T-cell (primary cell): ENCODE measurements around the gene GTF2F1. TPM values are rescaled to one million over a fixed set of nuclear protein-coding genes. Genes with fewer than 3 reads are reported as not detected.

Experiments used
- ATAC-seq, 4 experiments: fragments of 200-7000 bp in 3 of 4; fragments of 150-1000 bp in 1 of 4; cut with Tn5 transposase; replicated peaks in 1 of 4; 1 replicate in 3 of 4; 2 replicates in 1 of 4; pipeline ENCODE4 v1.10.0; 2021; ENCODE audit warnings: moderate library complexity in 3 of 4, mild to moderate bottlenecking in 2 of 4, moderate number of reproducible peaks in 1 of 4
- CTCF ChIA-PET, 2 donors: fragments of 300-600 bp; sonication (Branson Sonifier 250); formaldehyde crosslinking; loops; one replicate each; lab custom pipeline; 2022; ENCODE audit warnings: antibody characterized with exemption in 2 of 2; lab: Charles Lee
- POLR2A ChIA-PET, 2 donors: fragments of 300-600 bp; sonication (Branson Sonifier 250); formaldehyde crosslinking; loops; one replicate each; lab custom pipeline; 2022; ENCODE audit warnings: antibody characterized with exemption in 2 of 2; lab: Charles Lee
- DNase-seq, 35 experiments: peaks; one replicate each; pipeline versions ENCODE4 v3.0.0 to v3.0.0-alpha.2; 2013 to 2023
- H3K27ac ChIP-seq: one replicate; pipeline ENCODE4 v1.5.1; 2013; ENCODE audit warnings: low read length
- H3K27me3 ChIP-seq, 2 experiments: replicated peaks in 1 of 2; 1 replicate in 1 of 2; 2 replicates in 1 of 2; pipeline versions ENCODE4 v1.6.1 to v1.7.0; 2013; ENCODE audit warnings: low read length in 1 of 2, mixed read lengths in 1 of 2; ENCODE audit not compliant: control insufficient read depth in 2 of 2, insufficient read depth in 2 of 2; ENCODE audit errors: extremely low read depth in 1 of 2
- H3K36me3 ChIP-seq, 2 donors: 1 replicate in 1 of 2; 2 replicates in 1 of 2; pipeline versions ENCODE4 v1.6.1 to v1.7.0; 2013; ENCODE audit warnings: low read length in 1 of 2; ENCODE audit not compliant: control insufficient read depth in 2 of 2, insufficient read depth in 1 of 2; ENCODE audit errors: extremely low read depth in 1 of 2
- H3K4me1 ChIP-seq, 2 experiments: 1 replicate in 1 of 2; 2 replicates in 1 of 2; pipeline versions ENCODE4 v1.6.1 to v1.7.0; 2013; ENCODE audit warnings: low read length in 2 of 2, mixed read lengths in 1 of 2; ENCODE audit not compliant: insufficient read depth in 2 of 2, control insufficient read depth in 1 of 2; ENCODE audit errors: extremely low read depth in 1 of 2
- H3K4me3 ChIP-seq, 2 donors: 1 replicate in 1 of 2; 2 replicates in 1 of 2; pipeline versions ENCODE4 v1.5.1 to v1.7.0; 2013; ENCODE audit warnings: mild to moderate bottlenecking in 2 of 2, low read length in 1 of 2, moderate library complexity in 1 of 2; ENCODE audit not compliant: control insufficient read depth in 1 of 2; ENCODE audit errors: extremely low read depth in 1 of 2
- H3K9me3 ChIP-seq: 2 replicates; pipeline ENCODE4 v1.7.0; 2013
- H3K27ac Mint-ChIP-seq, 2 donors: one replicate each; pipeline ENCODE4 v1.8.0; 2020 to 2021; ENCODE audit warnings: mild to moderate bottlenecking in 2 of 2, mixed read lengths in 2 of 2
- H3K27me3 Mint-ChIP-seq, 2 donors: one replicate each; pipeline ENCODE4 v1.8.0; 2021 to 2022; ENCODE audit warnings: mixed read lengths in 2 of 2
- H3K36me3 Mint-ChIP-seq: one replicate; pipeline ENCODE4 v1.8.0; 2021; ENCODE audit warnings: mixed read lengths
- H3K4me1 Mint-ChIP-seq, 3 donors: one replicate each; pipeline ENCODE4 v1.8.0; 2020 to 2022; ENCODE audit warnings: mixed read lengths in 3 of 3, mild to moderate bottlenecking in 1 of 3
- H3K4me3 Mint-ChIP-seq, 3 donors: one replicate each; pipeline ENCODE4 v1.8.0; 2020 to 2022; ENCODE audit warnings: mild to moderate bottlenecking in 3 of 3, mixed read lengths in 3 of 3, moderate library complexity in 3 of 3
- H3K9me3 Mint-ChIP-seq, 3 donors: one replicate each; pipeline ENCODE4 v1.8.0; 2020 to 2022; ENCODE audit warnings: mixed read lengths in 3 of 3
- WGBS: methylation state at CpG from one replicate; pipeline ENCODE4 v1.1.5; 2013; ENCODE audit warnings: missing lambda C conversion rate; ENCODE audit not compliant: insufficient coverage; 5-methylcytosine and 5-hydroxymethylcytosine counted together
- total RNA-seq, 35 experiments: library from RNA in 6 of 35; stranded (reverse) in 6 of 35; fragments of 120-200 nt in 1 of 35; gene quantifications; one replicate each; pipeline versions ENCODE4 v1.2.1 to v1.2.4 and lab custom pipeline; 2013 to 2026

GTF2F1 gene
- total RNA-seq, 5 donors from 2014 or later (not counting 1 experiment from before 2014, with no cell fraction given): 52.6 to 63.1 (median 60.3) TPM

GRCh38 chr19:6425732-6426620, 33.0 kb upstream of the GTF2F1 start:
- H3K4me1 ChIP-seq: peaks cover 13 to 49% of the 10 kb centered on the region in 2 experiments
- no peaks in the 10 kb centered on the region for H3K9me3 Mint-ChIP-seq
- H3K4me1 Mint-ChIP-seq: peaks cover 33 to 42% (median 41%) of the 10 kb centered on the region in 3 donors
- peaks cover under 1% of the 10 kb centered on the region for H3K36me3 Mint-ChIP-seq
- H3K4me3 Mint-ChIP-seq: peak overlapping the region; percentile 71 to 81 (median 71)
- ATAC-seq (no peak), DNase-seq (peak in 1 of 35 experiments; percentile 31)
- H3K4me3 ChIP-seq: peak overlapping the region in 1 of 2 donors; percentile 53
- CTCF ChIA-PET: interaction anchor here (0.7 to 1.1 kb wide), 3 partner anchors 54 to 895 kb away, joined by 3 to 11 read pairs (median 5); partner anchors contain the start of gene ALKBH7 (in 1 of the 2)
- H3K27me3 Mint-ChIP-seq: no peaks in the 10 kb centered on the region
- peak overlapping the region; percentile 85 to 97 for H3K27ac Mint-ChIP-seq
- H3K36me3 ChIP-seq: peaks cover 0 to 13% of the 10 kb centered on the region in 2 donors
- POLR2A ChIA-PET: no interaction called here
- peaks cover 0 to 4% of the 10 kb centered on the region in 2 experiments for H3K27me3 ChIP-seq
- WGBS: 96% methylated on average over 19 of the region's 21 CpGs
- H3K9me3 ChIP-seq: no peaks in the 10 kb centered on the region
- H3K27ac ChIP-seq: peak overlapping the region; percentile 96

GRCh38 chr19:6424939-6425731, 32.2 kb upstream of the GTF2F1 start:
- Histone ChIP-seq H3K36me3 (peaks cover 0 to 22% of the 10 kb centered on the region in 2 donors), H3K27ac (peak overlapping the region; percentile 96), H3K4me1 (peaks cover 13 to 49% of the 10 kb centered on the region in 2 experiments), H3K9me3 (no peaks in the 10 kb centered on the region), H3K4me3 (peak overlapping the region in 1 of 2 donors; percentile 53), H3K27me3 (peaks cover 0 to 4% of the 10 kb centered on the region in 2 experiments)
- POLR2A ChIA-PET: interaction anchor here in 1 of 2 donors (1.0 to 1.1 kb wide), 3 partner anchors 33 to 56 kb away, joined by 3 to 9 read pairs (median 5); partner anchors contain the start of genes ALKBH7, DENND1C and GTF2F1
- Mint-ChIP-seq H3K27me3 (no peaks in the 10 kb centered on the region), H3K4me1 (peaks cover 37 to 45% (median 42%) of the 10 kb centered on the region in 3 donors), H3K27ac (peak overlapping the region; percentile 85 to 97), H3K36me3 (peaks cover 7% of the 10 kb centered on the region), H3K9me3 (no peaks in the 10 kb centered on the region), H3K4me3 (peak overlapping the region; percentile 71 to 81 (median 71))
- ATAC-seq (peak; percentile 84 to 86 (median 85)), DNase-seq (peak; percentile 95 to 100 (median 99))
- WGBS: 5% methylated on average over 37 of the region's 43 CpGs
- CTCF ChIA-PET: interaction anchor here (0.5 to 1.4 kb wide), 7 partner anchors 18 to 438 kb away, joined by 3 to 9 read pairs (median 3); partner anchors contain the start of genes ALKBH7 (in 1 of the 2), DENND1C (in 1 of the 2) and GTF2F1 (in 1 of the 2)

GRCh38 chr19:6424195-6424938, 31.4 kb upstream of the GTF2F1 start, which contains the start of gene KHSRP:
Gene KHSRP (minus strand): TSS chr19:6424811. CDS start chr19:6424701, 110 bp downstream.
- ATAC-seq: no peak
- peak within 1 kb of the TSS; percentile 74 to 86 for H3K4me3 ChIP-seq
- H3K4me3 Mint-ChIP-seq: peak within 1 kb of the TSS; percentile 83 to 86 (median 83)
- H3K27me3 Mint-ChIP-seq: no peaks in the 10 kb centered on the region
- peak in 15 of 35 experiments; percentile 9 to 53 (median 21) for DNase-seq
- H3K9me3 ChIP-seq: no peaks in the 10 kb centered on the region
- H3K4me1 ChIP-seq: peaks cover 13 to 43% of the 10 kb centered on the region in 2 experiments
- ChIA-PET CTCF (interaction anchor here (0.6 to 1.4 kb wide), 6 partner anchors 32 to 439 kb away, joined by 3 to 9 read pairs (median 4); partner anchors contain the start of genes ALKBH7 (in 1 of the 2), DENND1C (in 1 of the 2) and GTF2F1 (in 1 of the 2)), POLR2A (interaction anchor here (0.6 to 1.1 kb wide), 5 partner anchors 32 to 1508 kb away, joined by 3 to 9 read pairs (median 3); partner anchors contain the start of genes ALKBH7 (in 1 of the 2), DENND1C (in 1 of the 2) and GTF2F1 (in 1 of the 2))
- no peaks in the 10 kb centered on the region for H3K9me3 Mint-ChIP-seq
- WGBS: under 1% methylated on average over 105 of the region's 114 CpGs
- peak within 1 kb of the TSS; percentile 96 for H3K27ac ChIP-seq
- peak within 1 kb of the TSS; percentile 85 to 97 for H3K27ac Mint-ChIP-seq
- peaks cover 0 to 4% of the 10 kb centered on the region in 2 experiments for H3K27me3 ChIP-seq
- peaks cover 35 to 44% (median 37%) of the 10 kb centered on the region in 3 donors for H3K4me1 Mint-ChIP-seq
- peaks cover 0 to 29% of the 10 kb centered on the region in 2 donors for H3K36me3 ChIP-seq
- peaks cover 10% of the 10 kb centered on the region for H3K36me3 Mint-ChIP-seq

GRCh38 chr19:6423499-6424194, 30.7 kb upstream of the GTF2F1 start:
- peaks cover 15% of the 10 kb centered on the region for H3K36me3 Mint-ChIP-seq
- Histone ChIP-seq H3K27ac (peak overlapping the region; percentile 47), H3K4me3 (peak overlapping the region; percentile 74 to 86), H3K27me3 (peaks cover 0 to 4% of the 10 kb centered on the region in 2 experiments), H3K4me1 (peaks cover 13 to 42% of the 10 kb centered on the region in 2 experiments), H3K9me3 (no peaks in the 10 kb centered on the region), H3K36me3 (peaks cover 0 to 36% of the 10 kb centered on the region in 2 donors)
- no peaks in the 10 kb centered on the region for H3K27me3 Mint-ChIP-seq
- peak in 4 of 35 experiments; percentile 12 to 34 (median 18) for DNase-seq
- 7% methylated on average over 8 of the region's 20 CpGs for WGBS
- H3K4me3 Mint-ChIP-seq: peak overlapping the region; percentile 83 to 86 (median 83)
- H3K4me1 Mint-ChIP-seq: peaks cover 35 to 44% (median 37%) of the 10 kb centered on the region in 3 donors
- no peaks in the 10 kb centered on the region for H3K9me3 Mint-ChIP-seq
- peak overlapping the region; percentile 73 to 85 for H3K27ac Mint-ChIP-seq
- no peak for ATAC-seq
- ChIA-PET POLR2A (interaction anchor here in 1 of 2 donors (0.6 kb wide), 2 partner anchors 92 to 1507 kb away, joined by 3 read pairs; no protein-coding TSS in a partner anchor), CTCF (interaction anchor here in 1 of 2 donors (0.6 kb wide), 1 partner anchor 46 kb away, joined by 4 read pairs; no protein-coding TSS in a partner anchor)
